Measurements from ENCODE around the gene BCAP31. TPM values are rescaled to one million over a fixed set of nuclear protein-coding genes. Genes with fewer than 3 reads are reported as not detected.

The BCAP31 gene
- total RNA-seq, 1 experiment from 2014 or later = 138 TPM

DNA sequence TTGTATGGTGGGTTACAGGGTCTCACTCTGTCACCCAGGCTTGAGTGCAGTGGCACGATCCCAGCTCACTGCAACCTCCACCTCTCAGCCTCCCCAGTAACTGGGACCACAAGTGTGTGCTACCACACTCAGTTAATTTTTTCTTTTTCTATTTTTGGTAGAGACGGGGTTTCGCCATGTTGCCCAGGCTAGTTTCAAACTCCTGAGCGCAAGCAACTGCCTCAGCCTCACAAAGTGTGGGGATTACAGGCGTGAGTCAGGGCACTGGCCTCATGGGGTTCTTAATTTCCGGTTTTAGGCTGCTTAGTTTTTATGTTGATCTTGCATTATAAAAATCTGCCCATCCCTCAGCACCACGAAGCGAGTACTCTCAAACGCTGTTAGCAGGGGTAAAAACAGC is 6.7 kb downstream of the BCAP31 start:
- no peak overlapping the region for H4K5ac ChIP-seq (ENCODE audit: insufficient read length, low read depth, low read length)
- no peak overlapping the region for H3K14ac ChIP-seq (ENCODE audit: insufficient read depth, low read length)
- no peak for TF ChIP-seq CTCF (conservative IDR thresholded peaks at IDR 0.05)
- no peak overlapping the region for H2BK20ac ChIP-seq (ENCODE audit: low read depth, low read length, poor library complexity, severe bottlenecking)
- no peak overlapping the region for H3K23ac ChIP-seq (ENCODE audit: insufficient read length, low read depth, low read length)
- H3K4ac ChIP-seq (ENCODE audit: low read depth, low read length) = no peak overlapping the region
- no peak overlapping the region for H2BK15ac ChIP-seq (ENCODE audit: low read depth, low read length)
- no peak overlapping the region for H2BK5ac ChIP-seq (ENCODE audit: insufficient read length, low read length)
- no peak overlapping the region for H3K4me2 ChIP-seq (ENCODE audit: insufficient read depth, insufficient read length, low read length)
- H3K9ac ChIP-seq (ENCODE audit: extremely low read depth, insufficient read length, low read length) = no peak overlapping the region
- no peaks in the 10 kb centered on the region for H4K20me1 ChIP-seq (ENCODE audit: control insufficient read depth, insufficient read depth, insufficient read length)
- peaks cover 45 to 82% (median 74%) of the 10 kb centered on the region in 3 experiments for H3K36me3 Mint-ChIP-seq (ENCODE audit: insufficient read depth in 1 of 3, low read depth in 3 of 3)
- no peak overlapping the region for H2AFZ ChIP-seq (ENCODE audit: low read length)
- H2BK12ac ChIP-seq (ENCODE audit: insufficient read length, low read depth, low read length) = no peak overlapping the region
- no peak overlapping the region for H2AK5ac ChIP-seq (ENCODE audit: insufficient read length, low read length)
- no peak overlapping the region; a peak in 1 of 7 replicates for H3K27ac Mint-ChIP-seq
- no peak overlapping the region for H4K91ac ChIP-seq (ENCODE audit: insufficient read length, low read depth, low read length)
- no peak overlapping the region for H2BK120ac ChIP-seq (ENCODE audit: low read depth, low read length, poor library complexity, severe bottlenecking)
- H3K9me3 ChIP-seq (ENCODE audit: control insufficient read depth, low read depth, low read length) = peaks cover 45% of the 10 kb centered on the region
- no peak overlapping the region for H3K56ac ChIP-seq (ENCODE audit: insufficient read length, low read depth, low read length)
- no peak overlapping the region for H3K18ac ChIP-seq (ENCODE audit: insufficient read length, low read depth, low read length)
- H3K27me3 ChIP-seq (ENCODE audit: insufficient read depth, low read length) = no peaks in the 10 kb centered on the region
- H3K4me3 Mint-ChIP-seq = no peak overlapping the region
- H3K79me2 ChIP-seq (ENCODE audit: insufficient read depth, low read length) = peaks cover 3% of the 10 kb centered on the region; the same call in 1 of the 2 replicates
- H3K27ac ChIP-seq (ENCODE audit: insufficient read length, low read depth, low read length) = no peak overlapping the region
- no peak for DNase-seq
- H3K79me1 ChIP-seq (ENCODE audit: insufficient read depth, low read depth, low read length, poor library complexity, severe bottlenecking) = no peaks in the 10 kb centered on the region
- H3K4me1 ChIP-seq (ENCODE audit: insufficient read depth, low read length) = no peaks in the 10 kb centered on the region
- peaks cover 64 to 68% of the 10 kb centered on the region in 2 experiments for H3K9me3 Mint-ChIP-seq
- H3K23me2 ChIP-seq (ENCODE audit: insufficient read length, low read depth, low read length, poor library complexity, severe bottlenecking) = no peaks in the 10 kb centered on the region
- WGBS (ENCODE audit: extremely low coverage, insufficient read length, low lambda C conversion rate) = no CpG with 5 or more reads among the region's 9 CpGs
- H3T11ph ChIP-seq (ENCODE audit: low read length) = no peak overlapping the region
- no peaks in the 10 kb centered on the region for H3K4me1 Mint-ChIP-seq
- H4K8ac ChIP-seq (replicated peaks; ENCODE audit: insufficient read length, low read depth, low read length) = no peak overlapping the region
- H3K27me3 Mint-ChIP-seq (ENCODE audit: low read depth) = no peaks in the 10 kb centered on the region
